ENCODE data around the gene DECR2.
"Not testable (repeated sequence)": the region's sequence is repeated elsewhere in the genome, so short reads cannot be mapped to it uniquely, and the experiment has no call there.

Gene DECR2, protein sequence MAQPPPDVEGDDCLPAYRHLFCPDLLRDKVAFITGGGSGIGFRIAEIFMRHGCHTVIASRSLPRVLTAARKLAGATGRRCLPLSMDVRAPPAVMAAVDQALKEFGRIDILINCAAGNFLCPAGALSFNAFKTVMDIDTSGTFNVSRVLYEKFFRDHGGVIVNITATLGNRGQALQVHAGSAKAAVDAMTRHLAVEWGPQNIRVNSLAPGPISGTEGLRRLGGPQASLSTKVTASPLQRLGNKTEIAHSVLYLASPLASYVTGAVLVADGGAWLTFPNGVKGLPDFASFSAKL

DNA sequence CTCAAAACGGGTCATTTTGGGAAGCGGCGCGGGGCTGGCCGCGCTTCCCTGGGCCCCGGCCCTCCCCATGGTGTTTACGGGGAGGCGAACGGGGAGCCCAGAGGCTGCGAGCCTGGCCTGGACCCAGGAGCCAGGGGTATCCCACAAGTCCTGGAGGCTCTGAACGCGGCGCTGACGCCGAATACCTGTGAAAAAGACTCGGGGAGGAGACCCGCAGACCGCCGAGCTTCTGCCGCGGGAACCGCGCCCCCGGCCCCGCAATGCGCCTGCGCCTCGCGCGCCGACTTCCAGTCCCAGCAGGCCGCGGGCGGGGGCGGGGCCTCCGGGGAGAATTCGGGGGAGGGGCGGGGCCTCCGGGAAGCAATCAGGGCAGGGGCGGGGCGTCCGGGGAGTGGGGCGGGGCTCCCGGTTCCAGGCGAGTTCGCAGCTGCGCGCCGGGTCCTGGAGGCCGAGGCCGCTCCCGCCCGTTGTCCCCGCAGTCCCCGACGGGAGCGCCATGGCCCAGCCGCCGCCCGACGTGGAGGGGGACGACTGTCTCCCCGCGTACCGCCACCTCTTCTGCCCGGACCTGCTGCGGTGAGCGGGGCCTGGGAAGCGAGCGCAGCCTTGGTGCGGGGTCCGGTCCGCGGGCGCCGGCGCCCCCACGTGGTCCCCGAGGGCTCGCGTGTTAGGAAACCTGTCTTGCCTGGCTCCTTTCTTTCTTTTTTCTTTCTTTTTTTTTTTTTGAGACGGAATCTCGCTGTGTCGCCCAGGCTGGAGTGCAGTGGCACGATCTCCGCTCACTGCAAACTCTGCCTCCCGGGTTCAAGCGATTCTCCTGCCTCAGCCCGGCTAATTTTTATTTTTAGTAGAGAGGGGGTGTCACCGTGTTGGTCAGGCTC is at the start of gene DECR2:
Gene DECR2, plus strand, starts transcription at position 418 of the 881 bp plus-strand sequence. Its CDS starts 79 bp downstream, at position 497.
- DNase-seq, result peak; percentile 86

DNA sequence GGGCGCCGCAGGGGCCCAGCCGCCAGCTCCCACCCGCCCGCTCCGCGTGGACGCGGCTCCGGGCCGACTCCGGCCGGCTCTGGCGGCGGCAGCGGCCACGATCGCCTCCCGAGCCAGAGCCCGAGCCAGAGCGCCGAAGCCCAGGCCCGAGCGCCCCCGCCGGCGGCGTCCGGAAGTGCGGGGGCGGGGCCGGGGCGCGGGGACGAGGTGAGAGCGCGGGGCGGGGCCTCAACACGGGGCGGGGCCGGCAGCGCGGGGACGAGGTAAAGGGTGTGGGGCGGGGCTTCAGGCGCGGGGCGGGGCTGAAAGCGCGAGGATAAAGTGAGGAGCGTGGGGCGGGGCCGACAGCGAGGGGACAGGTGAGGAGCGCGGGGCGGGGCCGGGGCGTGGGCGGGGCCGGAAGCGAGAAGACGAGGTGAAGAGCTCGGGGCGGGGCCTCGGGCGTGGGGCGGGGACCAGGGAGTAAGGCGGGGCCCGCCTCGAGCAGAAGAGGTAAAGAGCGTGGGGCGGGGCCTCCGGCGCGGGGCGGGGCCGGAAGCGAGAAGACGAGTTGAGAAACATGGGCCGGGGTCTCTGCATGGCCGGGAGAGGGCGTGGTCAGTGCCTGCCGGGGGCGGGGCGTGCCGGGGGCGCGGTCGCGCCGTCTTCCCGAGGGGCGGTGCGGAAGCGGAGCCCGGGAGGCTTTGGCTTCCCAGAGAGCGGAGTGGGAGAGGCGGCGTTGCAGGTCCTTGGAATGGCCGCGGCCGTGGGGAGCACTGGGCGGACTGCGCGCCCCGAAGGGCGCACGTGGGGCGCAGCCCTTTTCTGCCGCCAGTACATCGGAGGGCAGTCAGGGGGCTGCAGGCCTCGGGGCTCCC is 48.9 kb upstream of the DECR2 start, which contains the start of gene AXIN1:
Gene AXIN1, minus strand, starts transcription at position 177 of the 857 bp plus-strand sequence. CDS start 5,698 bp downstream, outside the sequence.
- peak; percentile 83 for DNase-seq

DNA sequence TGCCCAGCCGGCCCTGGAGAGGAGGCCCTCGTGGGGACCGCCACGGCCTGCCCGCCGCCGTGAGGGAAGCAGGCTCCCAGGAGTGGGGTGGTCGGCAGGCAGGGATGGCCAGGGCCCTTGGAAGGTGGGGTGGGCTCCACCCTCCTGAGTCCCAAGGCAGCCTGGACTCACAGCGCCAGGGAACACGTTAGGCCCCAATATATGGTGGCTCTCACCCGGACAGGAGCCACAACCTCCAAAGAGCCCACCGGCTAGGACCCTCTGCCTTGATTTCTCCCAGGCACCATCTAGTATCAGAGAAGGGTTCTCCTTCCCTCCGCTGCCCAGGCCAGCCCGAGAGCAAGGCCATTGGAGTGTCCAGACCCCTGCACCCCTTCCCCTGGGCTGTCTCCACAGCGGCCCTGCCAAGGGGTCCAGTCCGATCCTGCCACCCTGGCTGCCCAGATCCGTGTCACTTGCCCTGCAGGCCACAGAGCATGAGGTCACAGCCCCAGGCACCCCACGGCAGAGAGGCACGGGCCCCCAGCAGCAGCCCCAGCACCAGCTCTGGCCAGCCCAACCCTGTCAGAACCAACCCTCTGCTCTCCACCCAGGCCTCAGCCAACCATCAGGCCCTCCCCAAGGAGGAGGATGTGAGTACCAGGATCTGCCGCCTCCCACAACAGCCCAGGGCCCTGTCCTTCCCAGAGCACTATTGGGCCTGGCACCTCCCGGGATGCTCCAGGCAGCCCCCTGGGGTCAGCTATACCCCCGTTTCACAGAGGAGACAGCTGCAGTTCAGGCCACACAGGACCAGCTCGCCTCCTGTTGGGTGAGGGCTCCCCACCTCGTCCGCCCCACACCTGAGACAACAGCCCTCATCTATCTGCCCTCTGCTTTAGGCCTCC is 48.0 kb upstream of the DECR2 start:
- no peak for DNase-seq

DNA sequence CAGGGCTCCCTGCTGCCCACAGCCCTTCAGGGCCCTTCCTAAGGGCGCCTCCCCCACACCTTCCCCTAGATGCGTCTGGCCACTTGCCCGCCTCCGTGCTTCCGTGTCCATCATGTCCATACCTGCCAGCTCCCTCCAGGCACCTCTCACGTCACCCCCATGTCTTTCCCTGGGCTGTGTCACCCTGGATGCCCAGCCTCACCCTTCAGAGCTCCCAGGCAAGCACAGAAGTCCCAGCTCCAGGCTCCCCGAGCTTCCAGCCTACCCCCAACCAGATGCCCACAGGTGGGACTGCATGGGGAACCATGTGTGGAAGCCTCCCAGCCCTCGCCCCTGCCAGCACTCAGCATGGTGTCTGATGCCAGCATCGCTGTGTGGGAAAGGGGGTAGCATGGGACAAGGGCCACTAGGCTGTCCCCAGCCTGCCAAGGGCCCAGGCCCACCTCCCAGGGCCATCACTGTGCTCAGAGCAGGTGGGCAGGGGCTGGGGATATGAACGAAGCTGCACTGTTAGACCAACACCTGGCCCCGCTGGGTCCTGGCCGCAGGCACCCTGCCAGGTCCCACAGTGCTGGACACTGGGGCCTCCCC is 47.3 kb upstream of the DECR2 start:
- no peak for DNase-seq

DNA sequence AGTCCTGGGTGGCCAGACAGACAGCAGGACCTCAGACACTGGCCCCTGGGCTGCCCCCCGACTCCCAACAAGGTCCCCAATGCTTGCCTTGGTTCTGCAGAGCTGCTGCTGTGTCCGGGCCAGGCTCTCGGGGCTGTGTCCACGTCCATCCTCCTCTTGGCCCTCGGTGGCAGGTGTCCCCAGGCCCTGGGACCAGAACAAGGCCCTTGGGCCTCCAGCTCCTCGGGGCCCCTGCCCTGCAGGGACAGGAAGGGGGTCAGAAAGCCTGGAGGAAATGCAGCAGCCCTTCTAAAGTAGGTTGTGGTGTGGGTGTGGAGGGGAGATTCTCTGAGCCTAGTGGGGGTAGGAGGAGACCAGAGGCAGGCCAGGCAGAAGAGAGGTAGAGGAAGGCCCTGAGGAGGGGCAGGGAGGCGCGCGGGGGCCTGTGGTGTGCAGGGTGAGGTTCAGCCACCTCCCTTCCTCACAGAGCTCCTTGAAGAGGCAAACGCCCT is 46.7 kb upstream of the DECR2 start:
- no peak for DNase-seq

DNA sequence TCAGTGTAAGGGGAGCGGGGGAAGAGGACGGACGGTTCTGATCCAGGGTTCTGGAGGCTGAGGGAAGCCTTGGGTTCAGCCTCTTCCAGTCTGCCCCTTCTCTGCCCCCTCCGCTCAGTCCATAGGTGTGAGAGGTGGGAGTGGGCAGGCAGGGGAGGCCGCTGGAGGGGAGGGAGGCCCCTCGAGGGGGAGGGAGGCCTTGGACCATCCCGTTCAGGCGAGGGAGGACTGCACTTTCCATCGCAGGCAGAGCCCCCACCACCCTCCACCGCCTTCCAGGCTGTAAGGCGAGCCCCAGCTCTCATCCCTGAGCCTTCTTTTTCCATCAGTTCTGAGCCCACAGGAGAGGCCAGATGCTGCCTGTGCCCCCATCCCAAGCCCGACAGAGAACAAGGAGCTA is 44.9 kb upstream of the DECR2 start:
- no peak for DNase-seq

DNA sequence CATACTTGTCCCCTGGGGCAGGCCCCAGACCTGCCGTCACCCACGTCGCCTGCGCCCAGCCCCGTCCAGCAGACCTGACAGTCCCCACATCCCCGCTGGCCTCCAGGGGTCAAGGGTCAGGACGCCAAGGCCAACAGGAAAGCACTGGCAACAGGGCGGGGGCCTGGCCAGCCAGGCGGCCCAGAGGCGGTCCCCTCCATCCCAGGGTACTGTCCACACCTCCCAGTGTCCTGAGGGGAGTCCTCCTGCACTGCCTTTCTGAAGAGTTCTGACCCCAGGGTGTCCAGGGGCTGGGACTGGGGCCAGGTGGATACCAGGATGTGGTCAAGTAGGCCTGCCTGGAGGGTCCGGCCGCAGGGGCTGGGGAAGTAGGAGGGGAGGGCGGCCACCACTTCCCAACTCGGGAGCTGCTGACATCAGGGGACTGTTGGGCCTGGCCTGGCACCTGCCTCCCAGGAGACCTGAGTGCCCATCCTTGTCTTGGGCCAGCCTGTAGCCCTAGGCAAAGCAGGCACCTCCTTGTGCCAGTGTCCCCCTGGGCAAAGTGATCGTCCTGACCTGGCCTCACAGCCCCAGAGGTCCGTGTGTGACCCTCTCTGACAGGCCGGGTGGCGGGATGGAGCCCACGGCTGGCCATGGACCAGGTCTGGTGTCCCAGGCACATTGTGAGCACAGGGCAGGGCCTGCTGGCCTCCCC is 42.5 kb upstream of the DECR2 start:
- no peak for DNase-seq

DNA sequence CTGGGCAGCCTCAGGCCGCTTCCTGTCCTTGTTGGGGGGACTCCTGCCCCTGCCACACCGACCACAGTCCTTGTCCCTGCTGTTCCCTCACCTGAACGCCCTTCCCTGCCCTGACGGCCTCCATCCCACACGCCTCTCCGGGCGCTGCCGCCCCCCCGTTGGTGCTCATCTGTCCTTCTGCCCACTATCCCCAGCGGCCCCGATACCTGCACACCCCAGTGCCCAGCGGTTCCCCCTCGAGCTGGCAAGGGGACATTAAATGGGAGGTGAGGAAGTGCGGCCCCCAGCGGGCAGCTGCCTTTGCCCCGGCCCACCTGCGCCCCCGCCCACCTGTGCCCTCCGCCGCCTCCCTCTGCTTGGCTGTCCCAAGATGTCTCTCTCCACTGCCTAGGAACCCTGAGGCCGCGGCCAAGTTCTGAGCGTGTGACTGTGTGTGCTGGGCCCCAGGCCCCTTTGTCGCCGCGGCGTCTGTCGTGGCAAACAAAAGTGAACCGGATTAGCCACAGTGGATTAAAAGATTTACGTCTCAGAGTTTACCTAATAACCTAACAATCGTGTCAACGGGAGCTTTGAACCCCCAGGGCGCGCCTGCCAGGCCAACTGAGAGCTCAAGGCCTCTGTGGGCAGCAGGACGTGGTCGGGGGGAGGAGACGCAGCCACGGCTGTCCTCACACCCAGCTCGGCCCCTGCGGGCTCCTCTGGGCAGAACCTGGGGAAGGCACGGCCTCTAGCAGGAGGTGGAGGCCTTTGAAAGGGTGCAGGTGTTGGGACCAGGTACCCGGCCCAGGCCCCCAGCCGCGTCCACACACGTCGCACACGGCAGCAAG is 41.6 kb upstream of the DECR2 start:
- DNase-seq, result no peak

DNA sequence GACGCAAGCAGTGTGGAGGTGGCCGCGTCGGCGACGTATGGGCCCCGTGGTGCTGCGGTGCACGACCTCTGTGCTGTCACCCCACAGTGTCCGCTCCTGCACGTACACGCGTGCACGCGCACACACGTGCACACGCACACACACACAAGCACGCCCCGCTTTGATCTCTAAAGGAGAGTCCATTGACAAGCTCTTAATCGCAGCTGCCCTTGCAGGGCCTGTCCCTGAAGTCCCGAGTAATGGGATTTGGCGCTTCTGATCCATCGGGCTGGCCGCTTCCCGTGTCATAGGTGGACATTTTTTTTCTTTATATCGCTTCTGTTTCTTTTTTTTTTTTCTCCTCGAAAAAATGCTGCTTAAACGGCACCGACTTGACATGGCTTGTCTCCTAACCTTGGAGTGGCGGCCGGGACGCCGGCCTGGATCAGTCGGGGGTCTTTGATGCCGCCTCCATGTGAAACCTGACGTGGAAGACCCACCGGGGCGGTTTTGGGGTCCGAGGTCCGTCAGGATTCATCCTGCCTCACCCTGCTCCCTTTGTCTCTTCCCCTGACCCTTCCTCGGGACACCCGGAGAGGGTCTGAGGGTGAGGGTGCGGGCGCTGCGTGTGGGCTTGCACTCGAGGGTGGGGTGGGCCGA is 40.9 kb upstream of the DECR2 start:
- no peak for DNase-seq

DNA sequence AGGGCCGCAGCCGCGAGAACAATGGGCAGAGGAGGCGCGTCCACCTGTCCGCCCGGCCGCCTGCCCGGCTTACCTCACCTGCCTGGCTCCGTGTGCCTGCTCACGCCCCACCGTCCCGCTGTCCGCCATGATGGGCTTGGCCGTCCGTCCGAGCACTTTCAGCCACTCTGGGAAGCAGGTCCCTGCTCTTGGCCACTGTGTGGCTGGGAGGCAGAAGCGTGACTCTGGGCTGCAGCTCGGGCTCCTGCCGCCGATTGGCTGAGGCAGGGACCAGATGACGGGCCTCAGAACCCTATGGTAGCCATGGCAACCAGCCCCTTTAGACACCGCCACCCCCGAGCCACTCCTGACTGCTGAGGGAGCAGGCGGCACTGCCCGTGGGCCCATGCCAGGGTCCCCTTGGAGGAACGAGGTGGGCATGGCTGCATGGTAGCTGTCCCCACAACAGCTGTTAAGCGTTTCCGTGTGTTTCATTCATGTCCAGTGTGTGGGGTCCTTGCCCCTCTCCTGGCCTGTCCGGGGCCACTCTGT is 40.3 kb upstream of the DECR2 start:
- DNase-seq, result no peak

DNA sequence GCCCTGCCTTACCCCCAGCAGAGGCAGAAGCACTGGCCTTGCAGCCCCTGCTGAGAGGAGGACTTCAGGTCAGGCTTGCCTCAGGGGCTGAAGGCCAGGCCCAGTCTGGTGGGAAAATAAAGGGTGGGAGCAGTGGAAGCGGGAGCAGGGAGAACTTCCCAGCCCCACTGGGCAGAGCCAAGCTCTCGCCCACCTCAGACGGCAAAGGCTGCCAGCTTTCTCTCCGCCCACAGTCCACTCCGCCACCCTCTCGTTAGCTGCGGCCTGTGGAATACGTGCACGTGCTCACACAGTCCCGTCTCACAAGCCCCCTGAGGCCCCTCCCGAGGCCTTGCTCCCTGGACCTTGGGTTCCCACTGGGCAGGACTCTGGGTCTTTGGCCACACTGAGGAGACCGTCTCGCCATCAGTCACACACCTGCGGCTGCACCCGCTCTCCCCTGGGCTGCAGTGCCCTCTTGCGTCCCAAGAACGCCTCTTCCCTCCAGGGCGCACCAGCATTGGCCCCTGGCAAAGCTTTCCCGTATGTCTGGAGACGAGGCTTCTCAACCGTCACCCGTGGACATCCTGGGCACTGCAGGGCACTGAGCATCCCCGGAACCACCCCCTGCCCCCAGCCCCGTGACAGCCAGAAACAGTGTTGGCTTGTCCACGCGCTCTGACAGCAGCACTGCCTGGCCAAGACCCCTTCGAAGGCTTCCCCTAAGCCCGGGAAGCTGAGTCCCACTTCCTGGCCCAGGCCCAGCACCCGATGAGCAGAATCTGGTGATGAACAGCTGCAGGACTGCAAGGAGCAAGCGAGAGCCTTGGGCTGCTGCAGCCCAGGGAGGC is 39.6 kb upstream of the DECR2 start:
- peak; percentile 79 for DNase-seq

DNA sequence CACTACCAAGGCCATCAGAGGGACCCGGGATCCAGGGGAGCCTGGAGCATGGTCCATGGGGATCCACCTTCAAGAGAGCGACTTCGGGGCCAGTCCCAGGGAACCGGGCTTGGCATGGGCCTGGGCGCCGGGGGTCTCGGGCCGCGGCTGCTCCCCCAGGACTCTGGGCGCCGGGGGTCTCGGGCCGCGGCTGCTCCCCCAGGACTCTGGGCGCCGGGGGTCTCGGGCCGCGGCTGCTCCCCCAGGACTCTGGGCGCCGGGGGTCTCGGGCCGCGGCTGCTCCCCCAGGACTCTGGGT is 39.0 kb upstream of the DECR2 start:
- DNase-seq, result not testable (repeated sequence)

DNA sequence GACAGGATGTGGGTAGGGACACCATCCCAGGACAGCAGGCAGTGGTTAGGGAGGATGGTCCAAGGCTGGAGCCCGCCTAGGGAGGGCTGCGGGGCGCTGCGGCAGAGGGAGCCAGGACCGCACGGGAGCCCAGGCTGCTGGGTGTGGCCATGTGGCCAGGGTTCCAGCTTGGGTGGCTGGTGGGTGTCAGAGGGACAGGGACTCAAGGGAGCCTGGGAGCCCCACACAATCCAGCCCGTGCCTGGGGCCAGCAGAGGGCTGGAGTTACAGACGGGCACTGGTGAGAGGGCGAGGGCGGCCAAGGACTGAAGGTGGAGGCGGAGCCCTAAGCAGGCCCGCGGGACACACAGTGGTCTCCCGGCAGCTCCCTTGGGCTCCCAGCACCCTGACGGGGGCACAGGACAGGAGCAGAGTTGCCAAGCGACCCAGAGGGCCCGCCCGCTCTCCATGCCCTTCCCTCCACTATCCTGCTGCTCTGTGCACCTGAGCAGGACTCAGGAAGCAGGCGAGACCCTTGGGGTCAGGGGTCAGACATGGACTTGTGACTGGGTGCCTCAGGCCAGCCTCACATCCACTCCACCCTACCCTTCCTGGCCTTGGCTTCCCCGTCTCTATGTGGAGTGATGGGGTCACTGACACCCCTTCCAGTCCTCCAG is 38.4 kb upstream of the DECR2 start:
- DNase-seq, result no peak

DNA sequence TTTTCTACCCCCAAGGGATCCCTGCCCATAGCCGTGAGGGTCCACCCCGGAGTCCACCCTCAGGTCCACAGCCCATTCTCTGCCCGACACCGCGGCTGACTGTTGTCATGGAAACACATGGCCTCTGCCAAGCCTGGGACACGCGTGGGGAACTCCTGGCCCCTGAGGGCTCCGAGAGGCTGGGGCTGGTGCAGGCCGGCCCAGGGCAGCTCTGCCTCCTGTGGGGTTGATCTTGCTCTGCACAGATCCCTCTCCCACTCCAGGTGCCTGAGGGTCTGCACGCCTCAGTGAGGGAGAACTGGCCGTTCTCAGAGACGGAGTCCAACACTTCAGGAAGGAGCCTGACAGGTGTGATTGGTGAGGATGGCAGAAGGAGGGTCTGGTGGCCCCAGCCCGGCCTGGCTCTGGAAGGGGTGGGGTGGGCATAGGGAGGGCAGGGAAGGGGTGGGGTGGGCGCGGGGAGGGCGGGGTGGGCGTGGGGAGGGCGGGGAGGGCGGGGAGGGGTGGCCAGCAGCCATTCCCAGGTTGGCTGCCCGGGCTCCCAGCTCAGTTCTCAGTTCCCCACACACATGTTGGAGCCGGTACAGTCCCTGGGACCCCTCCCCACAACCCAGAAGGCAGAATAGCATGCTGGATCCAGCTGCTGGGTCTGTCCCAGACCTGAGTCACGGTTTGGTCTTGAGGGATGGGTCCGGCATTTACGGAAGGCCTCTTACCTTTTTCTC is 37.8 kb upstream of the DECR2 start:
- DNase-seq, result no peak

DNA sequence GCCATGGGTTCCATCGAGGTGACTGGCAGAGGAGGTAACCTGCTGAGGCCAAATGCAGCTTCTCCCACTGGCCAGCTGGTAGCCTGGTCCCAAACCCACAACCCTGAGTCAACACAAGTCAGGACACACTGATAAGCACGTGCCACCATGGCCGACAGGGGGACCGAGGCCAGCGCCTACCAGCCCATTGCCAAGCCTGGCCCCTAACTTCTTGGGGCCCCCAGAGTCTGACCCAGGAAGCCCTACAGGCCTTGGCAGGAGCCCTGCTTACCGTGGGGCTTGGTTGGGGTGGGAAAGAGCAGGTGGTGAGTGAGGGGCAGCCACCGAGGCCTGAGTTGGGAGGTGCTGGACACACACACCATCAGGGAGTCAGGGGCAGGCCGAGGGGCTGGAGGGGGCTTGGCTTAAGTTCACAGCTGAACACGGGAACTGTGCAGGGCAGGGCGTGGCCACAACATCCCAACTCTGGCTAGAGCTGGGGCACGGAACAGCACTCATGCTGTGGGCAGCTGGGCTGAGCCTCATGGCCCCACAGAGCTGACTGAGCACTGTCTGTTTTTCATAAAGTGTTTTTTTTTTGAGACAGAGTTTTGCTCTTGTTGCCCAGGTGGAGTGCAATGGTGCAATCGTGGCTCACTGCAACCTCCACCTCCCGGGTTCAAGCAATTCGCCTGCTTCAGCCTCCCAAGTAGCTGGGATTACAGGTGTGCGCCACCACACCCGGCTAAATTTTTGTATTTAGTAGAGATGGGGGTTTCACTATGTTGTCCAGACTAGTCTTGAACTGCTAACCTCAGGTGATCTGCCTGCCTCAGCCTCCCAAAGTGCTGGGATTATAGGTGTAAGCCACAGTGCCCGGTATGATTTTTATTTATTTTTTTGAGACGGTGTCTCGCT is 36.8 kb upstream of the DECR2 start:
- DNase-seq, result no peak

DNA sequence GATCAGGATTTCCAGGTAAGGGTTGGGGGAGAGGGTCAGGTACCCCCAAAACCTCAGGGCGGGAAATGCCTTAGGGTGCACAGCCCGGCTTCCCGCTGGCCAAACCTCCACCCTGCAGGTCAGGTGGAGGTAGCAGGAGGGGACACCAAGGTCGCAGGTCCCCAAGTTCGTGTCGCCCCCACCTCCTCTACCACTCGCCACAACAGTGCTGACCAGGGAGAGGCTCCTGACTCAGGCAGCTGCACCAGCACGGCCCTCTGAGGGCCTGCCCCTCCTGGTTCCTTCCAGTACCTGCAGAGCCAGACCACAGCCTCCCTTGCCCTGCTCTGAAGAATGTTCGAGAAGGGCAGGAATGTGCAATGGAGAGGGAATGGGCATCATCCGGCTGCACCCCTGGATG is 35.2 kb upstream of the DECR2 start:
- no peak for DNase-seq

Measured in HCEC 1CT (cell line).